GM12864 (cell line): Measurements from ENCODE around the gene NR2F1-AS1.

Experiments used
- DNase-seq: peaks from one replicate; pipeline ENCODE4 v3.0.0-alpha.2; 2011; ENCODE audit warnings: low read depth
- H3K4me3 ChIP-seq: 2 replicates; pipeline ENCODE4 v1.5.1; 2011; ENCODE audit warnings: mild to moderate bottlenecking, low read depth, low read length, control low read depth
- TF ChIP-seq, protein P1 (sequence below): IDR thresholded peaks from 2 replicates; pipeline ENCODE4 v1.5.1; 2011; ENCODE audit warnings: low read depth, mild to moderate bottlenecking, moderate library complexity, low read length, control low read depth, inconsistent platforms; ENCODE audit errors: missing control alignments

Gene NR2F1-AS1

DNA sequence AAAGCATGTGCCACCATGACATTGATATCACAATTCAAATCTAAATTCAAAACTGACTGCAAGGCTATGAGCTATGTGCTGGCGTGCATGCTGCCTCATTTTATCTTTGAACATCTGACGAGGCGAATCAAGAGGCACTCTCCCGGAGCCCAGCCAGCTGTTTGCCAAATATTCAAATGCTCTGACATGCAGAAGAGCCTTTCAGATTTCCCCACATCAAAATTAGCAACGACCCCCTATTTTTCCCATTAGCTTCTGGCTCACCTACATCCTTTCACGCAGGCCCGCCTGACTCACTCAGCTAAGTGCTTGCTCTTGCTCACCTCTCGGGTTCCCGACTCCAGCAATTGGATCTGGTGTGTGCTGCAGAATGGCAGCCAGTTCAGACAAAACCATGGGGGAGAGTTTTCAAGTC, 159.0 kb downstream of the NR2F1-AS1 start:
- no peak overlapping the region for H3K4me3 ChIP-seq
- DNase-seq = no peak
- TF ChIP-seq, protein P1, sequence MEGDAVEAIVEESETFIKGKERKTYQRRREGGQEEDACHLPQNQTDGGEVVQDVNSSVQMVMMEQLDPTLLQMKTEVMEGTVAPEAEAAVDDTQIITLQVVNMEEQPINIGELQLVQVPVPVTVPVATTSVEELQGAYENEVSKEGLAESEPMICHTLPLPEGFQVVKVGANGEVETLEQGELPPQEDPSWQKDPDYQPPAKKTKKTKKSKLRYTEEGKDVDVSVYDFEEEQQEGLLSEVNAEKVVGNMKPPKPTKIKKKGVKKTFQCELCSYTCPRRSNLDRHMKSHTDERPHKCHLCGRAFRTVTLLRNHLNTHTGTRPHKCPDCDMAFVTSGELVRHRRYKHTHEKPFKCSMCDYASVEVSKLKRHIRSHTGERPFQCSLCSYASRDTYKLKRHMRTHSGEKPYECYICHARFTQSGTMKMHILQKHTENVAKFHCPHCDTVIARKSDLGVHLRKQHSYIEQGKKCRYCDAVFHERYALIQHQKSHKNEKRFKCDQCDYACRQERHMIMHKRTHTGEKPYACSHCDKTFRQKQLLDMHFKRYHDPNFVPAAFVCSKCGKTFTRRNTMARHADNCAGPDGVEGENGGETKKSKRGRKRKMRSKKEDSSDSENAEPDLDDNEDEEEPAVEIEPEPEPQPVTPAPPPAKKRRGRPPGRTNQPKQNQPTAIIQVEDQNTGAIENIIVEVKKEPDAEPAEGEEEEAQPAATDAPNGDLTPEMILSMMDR = no peak

DNA sequence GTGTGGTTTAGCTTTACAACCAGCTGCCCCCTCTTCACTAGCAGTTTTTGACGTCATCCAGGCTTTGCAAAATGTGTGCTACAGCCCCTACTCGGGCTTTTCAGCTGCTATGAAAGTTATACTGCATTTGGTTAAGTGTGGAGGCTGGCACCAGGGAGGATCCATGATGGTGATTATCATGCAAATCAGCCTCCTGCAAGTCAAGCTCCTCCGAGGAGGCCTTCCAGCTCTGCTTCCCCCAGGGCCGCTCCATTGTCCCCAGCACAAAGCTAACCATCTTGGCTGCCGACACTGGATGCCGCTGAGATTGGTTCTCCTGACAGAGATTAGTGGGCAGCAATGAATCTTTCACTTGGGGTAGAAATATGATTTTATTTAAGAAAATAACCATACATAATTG, 159.6 kb downstream of the NR2F1-AS1 start:
- TF ChIP-seq, protein P1 = no peak
- H3K4me3 ChIP-seq = no peak overlapping the region
- DNase-seq = no peak

DNA sequence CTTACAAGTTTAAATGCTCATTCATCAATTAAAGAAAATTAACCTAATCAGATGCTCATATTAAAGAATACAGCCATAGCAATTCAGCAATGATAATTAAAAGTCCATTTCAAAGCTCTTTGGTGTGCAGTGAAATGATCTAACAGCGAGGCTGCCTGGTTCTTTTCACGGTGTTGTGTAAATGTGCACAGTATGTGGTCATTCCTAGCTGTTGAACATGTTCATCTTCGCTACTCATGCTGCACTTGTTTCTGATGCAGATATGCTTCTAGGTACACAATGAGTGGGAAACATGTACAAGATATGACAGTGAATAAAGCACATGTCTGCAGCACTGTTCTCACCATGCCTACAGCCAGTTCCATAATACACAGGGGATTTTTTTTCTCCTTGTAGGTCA, 163.5 kb downstream of the NR2F1-AS1 start:
- H3K4me3 ChIP-seq = no peak overlapping the region
- DNase-seq = no peak
- TF ChIP-seq, protein P1 = no peak

DNA sequence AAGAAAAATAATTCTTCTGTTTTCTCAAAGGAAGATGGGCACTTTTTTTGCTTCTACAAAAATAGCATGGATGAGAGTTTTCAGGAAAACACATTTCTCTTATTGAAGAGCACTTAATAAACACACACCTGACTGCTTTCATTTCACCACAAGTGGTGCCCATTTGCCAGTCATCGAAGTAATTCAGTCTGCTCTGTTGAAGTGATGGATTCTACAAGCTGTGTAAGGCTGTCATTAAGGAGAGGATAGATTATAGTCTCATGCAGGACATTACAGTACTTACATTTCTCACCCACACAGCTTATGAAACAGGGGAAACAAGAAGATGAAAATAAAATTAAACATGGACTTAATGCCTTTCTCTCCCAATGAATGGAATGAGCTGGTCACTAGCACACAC, 165.2 kb downstream of the NR2F1-AS1 start:
- TF ChIP-seq, protein P1 = no peak
- H3K4me3 ChIP-seq = no peak overlapping the region
- DNase-seq = no peak

DNA sequence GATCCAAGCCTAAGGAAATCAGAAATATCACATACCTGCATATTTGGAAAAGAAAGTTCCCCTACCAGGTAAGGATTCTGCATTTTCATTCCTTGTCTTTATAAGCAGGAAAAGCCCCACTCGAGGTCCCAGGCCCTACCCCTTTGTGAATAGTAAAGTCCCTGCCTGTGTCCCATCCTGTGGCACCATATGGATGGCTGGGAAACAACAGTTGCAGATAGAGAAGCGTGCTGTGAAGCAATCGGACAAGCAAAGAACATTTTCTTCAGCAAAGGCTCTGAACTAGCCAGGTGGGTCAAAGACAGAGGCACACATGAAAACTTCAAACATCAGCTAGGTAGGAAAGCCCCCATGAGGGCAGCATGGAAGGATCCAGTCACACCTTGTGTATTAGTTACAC, 169.3 kb downstream of the NR2F1-AS1 start:
- TF ChIP-seq, protein P1 = no peak
- no peak overlapping the region for H3K4me3 ChIP-seq
- no peak for DNase-seq

DNA sequence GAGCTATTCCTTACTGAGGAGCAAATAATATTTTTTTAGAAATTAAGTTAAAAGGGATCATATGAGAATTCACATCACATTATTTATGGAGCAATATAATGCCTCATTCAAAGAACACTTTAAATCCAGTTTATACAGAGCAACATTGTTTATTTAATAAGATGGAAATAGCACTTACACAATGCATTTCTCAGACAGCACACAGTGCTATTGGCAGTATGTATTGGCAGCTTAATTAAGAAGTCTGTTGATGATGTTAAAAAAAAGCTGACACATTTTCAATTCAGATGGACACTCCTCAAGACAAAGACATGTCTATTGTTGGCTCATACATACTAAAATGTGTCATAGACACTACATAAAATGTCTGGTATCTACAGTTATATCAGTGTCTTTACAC, 171.3 kb downstream of the NR2F1-AS1 start:
- no peak overlapping the region for H3K4me3 ChIP-seq
- TF ChIP-seq, protein P1 = no peak

DNA sequence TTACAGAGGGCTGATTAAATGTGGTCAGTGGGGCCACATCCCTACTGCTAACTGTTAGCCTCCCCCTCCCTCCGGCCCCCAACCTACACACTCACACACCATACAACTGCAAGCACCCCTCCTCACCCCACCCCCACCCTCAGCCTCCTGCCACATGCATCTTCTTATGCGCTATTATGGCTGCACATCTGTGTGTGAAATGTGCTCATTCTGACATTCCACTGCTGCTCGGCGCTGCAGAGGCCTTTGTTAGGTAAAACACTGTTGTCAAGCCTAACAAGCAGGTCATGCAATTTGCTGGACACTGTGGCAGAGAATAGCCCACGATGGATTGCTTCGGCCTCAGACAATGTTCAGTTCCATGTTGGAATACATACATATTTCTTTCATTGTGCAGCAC, 173.6 kb downstream of the NR2F1-AS1 start:
- TF ChIP-seq, protein P1 = no peak

More for the DNA sequence above, 171.3 kb downstream of the NR2F1-AS1 start:
- no peak for DNase-seq

More for the DNA sequence above, 173.6 kb downstream of the NR2F1-AS1 start:
- DNase-seq = no peak
- no peak overlapping the region for H3K4me3 ChIP-seq
